Head of caudate nucleus (tissue), 42 donors: Measurements from ENCODE around the gene PCNX1.
"Not testable (repeated sequence)": the region's sequence is repeated elsewhere in the genome, so short reads cannot be mapped to it uniquely, and the experiment has no call there.

Source experiments
- DNase-seq, 42 donors: peaks; one replicate each; pipeline versions ENCODE4 v3.0.0 to v3.0.0-alpha.2; 2020 to 2021; ENCODE audit warnings: mixed read lengths in 7 of 42
- intact Hi-C: fragments of 100-400 bp; cut with DNase I; formaldehyde crosslinking; loops from one replicate; pipeline ENCODE4 v1.15.0; 2022

PCNX1 gene

GRCh38 chr14:71105177-71105576, 197.9 kb downstream of the PCNX1 start:
- DNase-seq, result no peak
- intact Hi-C loops, result no loop called here

GRCh38 chr14:71107921-71108320, 200.7 kb downstream of the PCNX1 start:
- no peak for DNase-seq
- intact Hi-C loops, result no loop called here

GRCh38 chr14:71108398-71109119, 201.3 kb downstream of the PCNX1 start:
- intact Hi-C loops, result no loop called here
- peak in 1 of 42 donors; percentile 21 for DNase-seq

GRCh38 chr14:71113376-71113775, 206.1 kb downstream of the PCNX1 start:
- intact Hi-C loops, result no loop called here
- DNase-seq, result peak in 2 of 42 donors; percentile 15 to 21

GRCh38 chr14:71114565-71114964, 207.3 kb downstream of the PCNX1 start:
- intact Hi-C loops, result no loop called here
- DNase-seq, result no peak

- intact Hi-C loops, result no loop called here
- DNase-seq, result no peak
Observed at GRCh38 chr14:71115306-71115705, 208.0 kb downstream of the PCNX1 start.

GRCh38 chr14:71115821-71116567, 208.7 kb downstream of the PCNX1 start:
- intact Hi-C loops, result no loop called here
- DNase-seq, result no peak

- intact Hi-C loops, result no loop called here
- DNase-seq, result no peak
Observed at GRCh38 chr14:71116568-71117122, 209.4 kb downstream of the PCNX1 start.

GRCh38 chr14:71117839-71118743, 210.8 kb downstream of the PCNX1 start:
- intact Hi-C loops, result no loop called here
- no peak for DNase-seq

- intact Hi-C loops, result no loop called here
- DNase-seq, result no peak
Observed at GRCh38 chr14:71119075-71119474, 211.8 kb downstream of the PCNX1 start.

- intact Hi-C loops, result no loop called here
Observed at GRCh38 chr14:71119832-71120231, 212.6 kb downstream of the PCNX1 start.

GRCh38 chr14:71121001-71121400, 213.7 kb downstream of the PCNX1 start:
- intact Hi-C loops, result no loop called here
- DNase-seq, result no peak

More at GRCh38 chr14:71119832-71120231, 212.6 kb downstream of the PCNX1 start:
- DNase-seq, result no peak

GRCh38 chr14:71121711-71122110, 214.5 kb downstream of the PCNX1 start:
- intact Hi-C loops, result no loop called here
- no peak for DNase-seq

GRCh38 chr14:71122866-71123565, 215.8 kb downstream of the PCNX1 start:
- intact Hi-C loops, result no loop called here
- no peak for DNase-seq

- DNase-seq, result no peak
- intact Hi-C loops, result no loop called here
Observed at GRCh38 chr14:71123579-71124135, 216.4 kb downstream of the PCNX1 start.

GRCh38 chr14:71129716-71130490, 222.6 kb downstream of the PCNX1 start:
- intact Hi-C loops, result not testable (repeated sequence)
- DNase-seq, result peak in 1 of 42 donors; percentile 10

GRCh38 chr14:71130491-71131179, 223.4 kb downstream of the PCNX1 start:
- intact Hi-C loops, result no loop called here
- peak in 1 of 42 donors; percentile 27 for DNase-seq
